H1 (cell line): ENCODE results near the gene PITPNB. TPM values are rescaled to one million over a fixed set of nuclear protein-coding genes. Genes with fewer than 3 reads are reported as not detected.

Source experiments
- CTCF ChIA-PET: fragments of 300-600 bp; sonication (Branson Sonifier 250); formaldehyde crosslinking; loops from one replicate; lab custom pipeline; 2021; ENCODE audit not compliant: partially characterized antibody; lab: Charles Lee
- POLR2A ChIA-PET: fragments of 300-600 bp; sonication (Branson Sonifier 250); formaldehyde crosslinking; loops from one replicate; lab custom pipeline; 2021; ENCODE audit warnings: inconsistent platforms; ENCODE audit not compliant: partially characterized antibody; lab: Charles Lee
- DNase-seq, 2 experiments: peaks; one replicate each; pipeline versions ENCODE4 v3.0.0 to v3.0.0-alpha.2; 2010 to 2022; ENCODE audit warnings: low spot score in 2 of 2, low read depth in 1 of 2, mixed read lengths in 1 of 2
- FAIRE-seq: peaks from 2 replicates; lab custom pipeline; 2011; peaks lifted over from hg19 to GRCh38; lab: Jason Lieb, UNC
- H2AFZ ChIP-seq: 2 replicates; pipeline ENCODE4 v1.8.1; 2012; ENCODE audit warnings: low read length, inconsistent platforms
- H2AK5ac ChIP-seq: 2 replicates; pipeline ENCODE4 v1.6.1; 2013; ENCODE audit warnings: low read depth, low read length
- H2BK120ac ChIP-seq: replicated peaks from 2 replicates; pipeline ENCODE3; 2013; ENCODE audit warnings: low read depth, low read length, inconsistent platforms
- H2BK12ac ChIP-seq: 2 replicates; pipeline ENCODE4 v1.6.1; 2013; ENCODE audit warnings: low read depth, low read length
- H2BK15ac ChIP-seq: 2 replicates; pipeline ENCODE4 v1.6.1; 2013; ENCODE audit warnings: low read length
- H2BK20ac ChIP-seq: 2 replicates; pipeline ENCODE4 v1.6.1; 2013; ENCODE audit warnings: low read length
- H2BK5ac ChIP-seq: 2 replicates; pipeline ENCODE4 v1.6.1; 2013; ENCODE audit warnings: low read depth, low read length
- H3K14ac ChIP-seq: 2 replicates; pipeline ENCODE4 v1.6.1; 2013; ENCODE audit warnings: inconsistent platforms; ENCODE audit not compliant: insufficient read length
- H3K18ac ChIP-seq: 2 replicates; pipeline ENCODE4 v1.6.1; 2013; ENCODE audit warnings: low read length; ENCODE audit errors: extremely low read depth
- H3K23ac ChIP-seq: 2 replicates; pipeline ENCODE4 v1.6.1; 2013; ENCODE audit warnings: inconsistent platforms; ENCODE audit not compliant: insufficient read length
- H3K23me2 ChIP-seq: 2 replicates; pipeline ENCODE4 v1.6.1; 2013; ENCODE audit warnings: low read depth, low read length
- H3K27ac ChIP-seq: 2 replicates; pipeline ENCODE4 v1.6.1; 2011; ENCODE audit warnings: low read depth, low read length, inconsistent platforms
- H3K27me3 ChIP-seq, 4 experiments: replicated peaks in 1 of 4; 1 replicate in 1 of 4; 2 replicates in 3 of 4; pipeline versions ENCODE4 v1.6.1 to v1.8.1; 2011 to 2013; ENCODE audit warnings: low read length in 3 of 4, mild to moderate bottlenecking in 3 of 4, inconsistent platforms in 2 of 4, mixed read lengths in 2 of 4, moderate library complexity in 1 of 4; ENCODE audit not compliant: control insufficient read depth in 3 of 4, insufficient read depth in 3 of 4; ENCODE audit errors: extremely low read depth in 1 of 4
- H3K36me3 ChIP-seq, 4 experiments: 2 replicates each; pipeline versions ENCODE4 v1.6.1 to v1.8.1; 2011 to 2013; ENCODE audit warnings: mild to moderate bottlenecking in 4 of 4, low read length in 3 of 4, moderate library complexity in 2 of 4, control low read depth in 1 of 4, inconsistent platforms in 1 of 4; ENCODE audit not compliant: insufficient read depth in 4 of 4, control insufficient read depth in 2 of 4
- H3K4ac ChIP-seq: replicated peaks from 2 replicates; pipeline ENCODE3; 2013; ENCODE audit warnings: low read length, low read depth, mixed read lengths, inconsistent platforms; ENCODE audit not compliant: insufficient read length
- H3K4me1 ChIP-seq, 4 experiments: replicated peaks in 1 of 4; 1 replicate in 1 of 4; 2 replicates in 3 of 4; pipeline versions ENCODE4 v1.6.1 to v1.8.1; 2011 to 2013; ENCODE audit warnings: low read length in 3 of 4, inconsistent platforms in 2 of 4, mixed read lengths in 1 of 4; ENCODE audit not compliant: insufficient read depth in 4 of 4, control insufficient read depth in 3 of 4
- H3K4me2 ChIP-seq, 2 experiments: 2 replicates each; pipeline versions ENCODE4 v1.6.1 to v1.8.1; 2011 to 2013; ENCODE audit warnings: low read depth in 2 of 2, low read length in 2 of 2, control low read depth in 1 of 2, inconsistent platforms in 1 of 2, mild to moderate bottlenecking in 1 of 2; ENCODE audit not compliant: insufficient read depth in 1 of 2
- H3K4me3 ChIP-seq, 4 experiments: fragments of 200-600, 300-600 bp in 1 of 4; sonication (generic), shearing (Covaris generic), sonication (Bioruptor Twin) in 1 of 4; 2 replicates each; pipeline versions ENCODE4 v1.5.1 to v1.8.1; 2011 to 2016; ENCODE audit warnings: low read length in 4 of 4, low read depth in 3 of 4, control low read depth in 2 of 4, inconsistent platforms in 2 of 4, mild to moderate bottlenecking in 2 of 4, mixed read lengths in 1 of 4, moderate library complexity in 1 of 4; ENCODE audit not compliant: insufficient read depth in 2 of 4; ENCODE audit errors: extremely low read depth in 1 of 4
- H3K56ac ChIP-seq: replicated peaks from 2 replicates; pipeline ENCODE3; 2013; ENCODE audit warnings: low read depth, mild to moderate bottlenecking, mixed read lengths, low read length, inconsistent platforms; ENCODE audit not compliant: insufficient read length
- H3K79me1 ChIP-seq: 2 replicates; pipeline ENCODE4 v1.6.1; 2013; ENCODE audit warnings: low read depth, low read length, control low read depth
- H3K79me2 ChIP-seq, 2 experiments: 2 replicates each; pipeline versions ENCODE4 v1.6.1 to v1.8.1; 2012 to 2013; ENCODE audit warnings: low read length in 2 of 2, mild to moderate bottlenecking in 2 of 2, inconsistent platforms in 1 of 2; ENCODE audit not compliant: insufficient read depth in 2 of 2, control insufficient read depth in 1 of 2
- H3K9ac ChIP-seq, 4 experiments: replicated peaks in 1 of 4; 1 replicate in 1 of 4; 2 replicates in 3 of 4; pipeline versions ENCODE4 v1.6.1 to v1.8.1; 2011 to 2013; ENCODE audit warnings: low read depth in 3 of 4, low read length in 3 of 4, control low read depth in 2 of 4, mild to moderate bottlenecking in 2 of 4, moderate library complexity in 2 of 4, inconsistent platforms in 1 of 4; ENCODE audit errors: extremely low read depth in 1 of 4
- H3K9me3 ChIP-seq, 2 experiments: 2 replicates each; pipeline versions ENCODE4 v1.6.1 to v1.8.1; 2012 to 2013; ENCODE audit warnings: mild to moderate bottlenecking in 2 of 2, moderate library complexity in 2 of 2, control low read depth in 1 of 2, inconsistent platforms in 1 of 2, low read depth in 1 of 2, low read length in 1 of 2, mixed read lengths in 1 of 2; ENCODE audit not compliant: insufficient read depth in 2 of 2
- H4K20me1 ChIP-seq, 2 experiments: replicated peaks in 1 of 2; 2 replicates each; pipeline versions ENCODE3 to v1.8.1; 2011 to 2013; ENCODE audit warnings: inconsistent platforms in 2 of 2, low read length in 2 of 2, mild to moderate bottlenecking in 1 of 2; ENCODE audit not compliant: insufficient read depth in 2 of 2, control insufficient read depth in 1 of 2
- H4K5ac ChIP-seq: 2 replicates; pipeline ENCODE4 v1.6.1; 2013; ENCODE audit warnings: low read length, low read depth, mixed read lengths, inconsistent platforms; ENCODE audit not compliant: insufficient read length
- H4K8ac ChIP-seq: 2 replicates; pipeline ENCODE4 v1.8.0; 2013; ENCODE audit warnings: mild to moderate bottlenecking, moderate library complexity, low read length, inconsistent platforms; ENCODE audit not compliant: insufficient read depth; ENCODE audit errors: extremely low read depth
- H4K91ac ChIP-seq: replicated peaks from 2 replicates; pipeline ENCODE3; 2013; ENCODE audit warnings: low read length, mixed read lengths, inconsistent platforms; ENCODE audit not compliant: insufficient read length
- BACH1 ChIP-seq: IDR thresholded peaks from 2 replicates; pipeline ENCODE4 v1.6.1; 2012; ENCODE audit warnings: low read length, improper control_type of control experiment
- CEBPB ChIP-seq: IDR thresholded peaks from 2 replicates; pipeline ENCODE4 v1.6.1; 2012; ENCODE audit warnings: low read depth, low read length
- CHD2 ChIP-seq: IDR thresholded peaks from 2 replicates; pipeline ENCODE4 v1.6.1; 2012; ENCODE audit warnings: low read length, improper control_type of control experiment
- EGR1 ChIP-seq: IDR thresholded peaks from 2 replicates; pipeline ENCODE4 v1.6.1; 2011; ENCODE audit warnings: low read depth, low read length, borderline replicate concordance
- EZH2 ChIP-seq: fragments of 200-600 bp; sonication (generic); IDR thresholded peaks from 2 replicates; pipeline ENCODE4 v1.7.1; 2012; ENCODE audit warnings: low read depth, mild to moderate bottlenecking, moderate library complexity, low read length, inconsistent platforms; ENCODE audit not compliant: severe bottlenecking
- HDAC6 ChIP-seq: IDR thresholded peaks from one replicate; pipeline ENCODE4 v1.7.1; 2012; ENCODE audit warnings: low read depth, mild to moderate bottlenecking, inconsistent platforms, low read length, moderate library complexity
- MAFK ChIP-seq: IDR thresholded peaks from 2 replicates; pipeline ENCODE4 v1.6.1; 2012; ENCODE audit warnings: low read depth, mild to moderate bottlenecking, improper control_type of control experiment, low read length
- NANOG ChIP-seq: IDR thresholded peaks from 2 replicates; pipeline ENCODE4 v1.6.1; 2011; ENCODE audit warnings: low read length, low read depth, mild to moderate bottlenecking, inconsistent platforms; ENCODE audit not compliant: insufficient read depth, poor library complexity, severe bottlenecking
- RNF2 ChIP-seq: fragments of 200-900, 300-1000 bp; sonication (generic); IDR thresholded peaks from 2 replicates; pipeline ENCODE4 v1.7.1; 2016; ENCODE audit warnings: borderline replicate concordance, low read depth, mild to moderate bottlenecking, antibody characterized with exemption, low read length; ENCODE audit not compliant: poor library complexity, severe bottlenecking; ENCODE audit errors: missing control alignments
- SIRT6 ChIP-seq: IDR thresholded peaks from one replicate; pipeline ENCODE4 v1.7.1; 2012; ENCODE audit warnings: low read length, inconsistent platforms
- SP4 ChIP-seq: IDR thresholded peaks from 2 replicates; pipeline ENCODE4 v1.6.1; 2012; ENCODE audit warnings: low read length, inconsistent platforms
- WGBS, 2 experiments: shearing (Covaris generic) in 1 of 2; methylation state at CpG; one replicate each; pipeline versions ENCODE4 v1.1.6 to v1.1.7; 2013 to 2015; ENCODE audit warnings: low lambda C conversion rate in 2 of 2, mixed read lengths in 2 of 2, inconsistent platforms in 1 of 2, low coverage in 1 of 2, missing lambda C conversion rate in 1 of 2; ENCODE audit not compliant: insufficient replicate concordance in 2 of 2, insufficient coverage in 1 of 2, insufficient read length in 1 of 2; ENCODE audit errors: extremely low coverage in 1 of 2, missing lambda C conversion rate in 1 of 2; 5-methylcytosine and 5-hydroxymethylcytosine counted together
- polyA plus RNA-seq, 7 experiments: library from polyadenylated mRNA; depleted of rRNA in 3 of 7; stranded (reverse) in 5 of 7; unstranded in 2 of 7; fragments of >200 nt in 5 of 7; fragments of 200-250 nt in 2 of 7; gene quantifications; 1 replicate in 5 of 7; 2 replicates in 1 of 7; 4 replicates in 1 of 7; pipeline versions ENCODE4 v1.2.1 to v1.2.3, GENCODE V29; 2011 to 2013; ENCODE audit warnings: missing spikeins in 2 of 7, mixed read lengths in 2 of 7
- total RNA-seq: library from RNA; stranded (reverse); fragmentation: NEBNext Ultra II Directional; extraction: Animal tissue kit (Norgen Biotek cat#: 25700); gene quantifications from 2 replicates; pipeline ENCODE4 v1.2.1, GENCODE V29; 2021

Gene PITPNB
- total and polyA plus RNA-seq, 2 of the 8 experiments (the other 6 are each of a cell fraction or from before 2014, with no cell fraction given) = 24.6 to 89.3 TPM

GRCh38 chr22:27895600-27895999, 23.5 kb downstream of the PITPNB start:
- no peaks in the 10 kb centered on the region for H3K27me3 ChIP-seq
- peaks cover 7 to 61% (median 41%) of the 10 kb centered on the region in 4 experiments; a peak in 7 of 8 replicates for H3K36me3 ChIP-seq
- H3K56ac ChIP-seq = no peak overlapping the region
- no peak overlapping the region for H3K14ac ChIP-seq
- no peak overlapping the region for H2AFZ ChIP-seq
- no peak overlapping the region for H3K27ac ChIP-seq
- H3K79me1 ChIP-seq = no peaks in the 10 kb centered on the region
- H2AK5ac ChIP-seq = no peak overlapping the region
- no peak overlapping the region for H3K9ac ChIP-seq
- TF ChIP-seq EZH2 (no peak), HDAC6 (no peak), BACH1 (no peak), SP4 (no peak), CHD2 (no peak), RNF2 (no peak), CEBPB (no peak), MAFK (no peak), EGR1 (no peak), SIRT6 (no peak), NANOG (no peak)
- H3K4ac ChIP-seq = no peak overlapping the region
- no peak overlapping the region for H2BK120ac ChIP-seq
- no peak overlapping the region for H3K23ac ChIP-seq
- H2BK20ac ChIP-seq = no peak overlapping the region
- ChIA-PET CTCF (interaction anchor here (0.6 to 5.3 kb wide), 2 partner anchors 8 to 589 kb away, joined by 3 to 33 read pairs; no protein-coding TSS in a partner anchor), POLR2A (no interaction called here)
- DNase-seq = no peak
- H4K91ac ChIP-seq = no peak overlapping the region
- H3K18ac ChIP-seq = no peak overlapping the region
- FAIRE-seq = no peak
- peaks cover 9 to 12% of the 10 kb centered on the region in 2 experiments for H4K20me1 ChIP-seq
- no peak overlapping the region for H3K4me3 ChIP-seq
- H3K4me1 ChIP-seq = no peaks in the 10 kb centered on the region
- 88% methylated on average over 4 of the region's 4 CpGs; no CpG with 5 or more reads in 1 of the 2 experiments for WGBS, 2 experiments
- no peaks in the 10 kb centered on the region for H3K9me3 ChIP-seq
- no peaks in the 10 kb centered on the region for H3K23me2 ChIP-seq
- no peak overlapping the region for H4K5ac ChIP-seq
- no peak overlapping the region for H2BK12ac ChIP-seq
- H4K8ac ChIP-seq = no peak overlapping the region
- no peak overlapping the region for H2BK15ac ChIP-seq
- no peaks in the 10 kb centered on the region for H3K79me2 ChIP-seq
- no peak overlapping the region for H3K4me2 ChIP-seq
- no peak overlapping the region for H2BK5ac ChIP-seq
